Activated gamma-delta T cell (primary cell): ENCODE data around the gene SEPTIN5.
"Not testable (repeated sequence)": the region's sequence is repeated elsewhere in the genome, so short reads cannot be mapped to it uniquely, and the experiment has no call there.

ENCODE experiments used
- DNase-seq: peaks from one replicate; lab custom pipeline; 2025; lab: John Stamatoyannopoulos, UW
- total RNA-seq, 2 donors: gene quantifications; one replicate each; lab custom pipeline; 2026; lab: John Stamatoyannopoulos, UW

SEPTIN5 gene
- total RNA-seq: 0.04 to 0.10 reads per million in 2 donors

DNA sequence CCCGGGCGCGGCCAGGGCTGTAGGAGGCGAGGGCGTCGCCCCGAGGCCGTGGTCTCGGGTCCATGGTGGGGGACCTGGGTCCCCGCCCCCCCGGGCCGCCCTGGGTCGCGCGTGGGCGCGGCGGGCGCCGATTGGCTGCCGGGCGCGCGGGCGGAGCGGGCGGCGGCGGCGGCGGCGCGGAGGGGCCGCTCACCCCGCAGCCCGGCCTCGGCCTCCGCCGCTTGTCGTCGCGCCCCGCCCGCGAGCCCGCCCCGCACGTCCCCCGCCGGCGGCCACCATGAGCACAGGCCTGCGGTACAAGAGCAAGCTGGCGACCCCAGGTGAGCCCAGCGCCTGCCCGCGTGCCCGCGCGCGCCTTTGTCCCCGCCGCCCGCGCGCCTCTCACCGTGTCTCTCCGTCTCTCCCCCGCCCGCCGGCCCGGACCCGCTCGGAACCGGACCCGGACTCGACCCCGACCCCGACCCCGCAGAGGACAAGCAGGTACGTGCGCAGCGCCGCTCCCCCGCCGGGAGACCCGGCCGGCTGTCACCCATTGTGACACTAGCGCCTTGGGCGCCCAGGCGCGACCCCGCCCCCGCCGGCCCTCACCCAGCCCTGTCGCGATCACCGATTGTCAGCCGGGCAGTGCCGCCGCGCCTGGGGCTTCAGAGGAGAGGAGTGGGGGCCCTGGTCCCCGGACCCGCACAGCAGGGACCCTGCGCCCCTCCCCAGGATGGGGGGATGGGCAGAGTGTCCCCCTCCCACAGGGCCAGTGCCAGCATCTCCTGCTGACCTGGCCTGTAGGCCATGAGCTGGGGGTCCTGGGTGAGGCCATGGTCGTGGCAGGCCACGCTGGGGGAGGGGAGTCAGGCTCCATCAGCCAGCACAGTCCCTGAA, at the start of gene SEPTIN5:
Gene SEPTIN5 (plus strand): TSS at position 192 of the 876 bp plus-strand sequence. CDS start 86 bp downstream, at position 278.
- no peak for DNase-seq

DNA sequence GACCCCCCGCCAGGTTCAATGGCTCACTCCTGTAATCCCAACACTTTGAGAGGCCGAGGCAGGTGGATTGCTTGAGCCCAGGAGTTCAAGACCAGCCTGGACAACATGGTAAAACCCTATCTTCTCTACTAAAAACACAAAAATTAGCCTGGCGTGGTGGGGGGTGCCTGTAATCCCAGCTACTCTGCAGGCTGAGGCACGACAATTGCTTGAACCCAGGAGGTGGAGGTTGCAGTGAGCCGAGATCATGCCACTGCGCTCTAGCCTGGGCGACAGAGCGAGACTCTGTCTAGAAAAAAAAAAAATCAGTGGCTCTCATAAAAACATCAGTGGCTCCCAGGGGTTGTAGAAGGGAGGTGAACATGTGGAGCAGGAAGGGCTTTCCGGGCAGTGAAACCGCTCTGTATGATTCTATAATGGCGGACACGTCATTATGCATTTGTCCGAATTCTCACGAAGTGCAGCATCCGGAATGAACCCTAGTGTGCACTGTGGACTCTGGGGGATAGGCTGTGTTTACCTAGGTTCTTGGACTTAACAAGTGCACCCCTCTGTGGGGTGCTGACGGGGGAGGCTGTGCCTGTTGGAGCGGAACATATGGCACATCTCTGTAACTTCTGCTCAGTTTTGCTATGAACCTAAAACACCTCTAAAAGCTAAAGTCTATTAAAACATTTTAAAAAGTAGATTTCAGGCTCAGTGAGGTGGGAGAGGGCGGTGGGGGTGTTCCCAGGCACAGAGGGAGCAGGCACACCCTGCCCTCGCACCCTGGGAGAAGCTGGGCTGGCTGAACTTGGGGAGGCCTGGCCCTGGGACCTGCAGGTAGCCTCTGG, 49.1 kb upstream of the SEPTIN5 start:
- DNase-seq: no peak

- no peak for DNase-seq
Observed at GRCh38 chr22:19665784-19666672, 48.3 kb upstream of the SEPTIN5 start.

DNA sequence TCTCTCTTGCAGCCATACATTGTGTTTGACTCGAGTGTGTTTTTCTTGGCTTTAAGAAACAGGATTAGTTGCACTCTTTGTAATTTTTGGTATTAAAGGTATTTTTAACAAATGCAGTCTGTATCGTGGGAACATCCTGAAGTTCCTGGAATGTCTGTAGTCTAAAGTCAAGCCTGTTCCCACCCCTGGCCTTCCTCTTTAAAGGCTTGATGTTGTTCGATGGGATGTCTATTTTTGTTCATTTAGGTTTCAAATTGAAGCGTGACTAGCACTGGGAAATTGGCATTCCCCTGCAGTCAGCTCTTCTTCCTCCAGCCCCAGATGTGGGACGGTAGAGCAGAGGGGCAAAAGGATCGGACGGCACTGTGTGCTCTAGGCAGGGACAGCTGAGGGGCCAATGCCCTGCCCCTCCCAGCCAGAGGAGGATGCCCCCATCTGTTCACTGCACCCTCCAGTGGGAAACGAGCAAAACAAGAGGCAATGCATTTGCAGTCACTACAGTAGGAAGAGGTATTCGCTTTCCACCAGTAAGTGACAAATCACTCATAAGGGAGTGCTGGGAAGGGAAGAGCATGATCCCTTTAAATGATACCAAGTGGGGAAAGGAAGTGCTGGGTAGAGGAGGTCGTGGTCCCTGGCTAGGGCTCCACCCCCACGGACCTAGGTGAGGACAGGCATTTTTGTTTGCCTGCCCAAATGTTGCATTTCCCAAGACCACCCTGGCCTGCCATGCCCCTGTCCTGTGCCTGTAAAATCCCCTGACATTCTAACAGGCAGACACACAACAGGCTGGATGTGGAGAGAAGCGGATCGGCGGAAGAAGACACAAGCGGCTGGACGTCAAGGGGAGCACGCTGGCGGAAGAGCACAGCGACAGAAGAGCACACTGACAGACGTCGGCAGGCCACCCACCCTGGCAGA, 47.4 kb upstream of the SEPTIN5 start:
- DNase-seq: no peak

- DNase-seq: no peak
Observed at GRCh38 chr22:19667872-19668740, 46.2 kb upstream of the SEPTIN5 start.

DNA sequence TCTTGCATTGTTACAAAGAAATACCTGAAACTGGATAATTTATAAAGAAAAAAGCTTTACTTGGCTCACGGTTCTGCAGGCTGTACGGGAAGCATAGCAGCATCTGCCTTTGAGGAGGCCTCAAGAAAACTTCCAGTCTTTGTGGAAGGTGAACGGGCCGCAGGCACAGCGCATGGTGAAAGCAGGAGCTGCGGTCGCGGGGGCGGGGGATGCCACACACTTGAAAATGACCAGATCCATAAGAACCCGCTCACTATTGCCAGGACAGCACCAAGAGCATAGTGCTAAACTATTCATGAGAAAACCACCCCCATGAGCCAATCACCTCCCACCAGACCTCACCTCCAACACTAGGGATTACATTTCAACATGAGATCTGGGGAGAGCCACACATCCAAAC, 45.6 kb upstream of the SEPTIN5 start:
- DNase-seq: no peak

GRCh38 chr22:19669570-19669969, 44.7 kb upstream of the SEPTIN5 start:
- DNase-seq: no peak

GRCh38 chr22:19671316-19671715, 43.0 kb upstream of the SEPTIN5 start:
- DNase-seq: no peak

DNA sequence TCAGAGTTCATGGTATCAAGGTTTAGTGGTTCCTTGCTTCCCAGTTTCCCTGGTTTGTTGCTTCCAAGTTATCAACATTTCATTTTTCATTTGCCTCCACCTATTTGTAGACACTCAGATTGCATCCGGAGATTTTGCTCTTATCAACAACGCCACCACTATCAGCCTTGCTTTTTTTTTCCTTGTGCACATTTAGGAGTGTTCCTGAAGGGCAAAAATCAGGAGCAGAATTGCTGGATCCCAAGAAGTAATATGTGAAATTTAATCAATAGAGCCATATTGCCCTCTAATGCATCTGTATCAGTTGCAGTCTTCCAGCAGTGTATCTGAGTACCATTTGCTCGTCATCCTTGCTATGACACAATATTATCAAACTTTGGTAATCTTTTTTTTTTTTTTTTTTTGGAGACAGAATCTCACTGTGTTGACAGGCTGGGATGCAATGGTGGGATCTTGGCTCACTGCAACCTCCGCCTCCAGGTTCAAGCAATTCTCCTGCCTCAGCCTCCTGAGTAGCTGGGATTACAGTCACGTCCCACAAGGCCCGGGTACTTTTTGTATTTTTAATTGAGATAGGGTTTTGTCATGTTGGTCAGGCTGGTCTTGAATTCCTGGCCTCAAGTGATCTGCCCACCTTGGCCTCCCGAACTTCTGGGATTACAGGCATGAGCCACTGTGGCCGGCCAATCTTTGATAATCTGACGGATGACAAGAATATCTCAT, 42.1 kb upstream of the SEPTIN5 start:
- no peak for DNase-seq

GRCh38 chr22:19673660-19674059, 40.6 kb upstream of the SEPTIN5 start:
- DNase-seq: no peak

DNA sequence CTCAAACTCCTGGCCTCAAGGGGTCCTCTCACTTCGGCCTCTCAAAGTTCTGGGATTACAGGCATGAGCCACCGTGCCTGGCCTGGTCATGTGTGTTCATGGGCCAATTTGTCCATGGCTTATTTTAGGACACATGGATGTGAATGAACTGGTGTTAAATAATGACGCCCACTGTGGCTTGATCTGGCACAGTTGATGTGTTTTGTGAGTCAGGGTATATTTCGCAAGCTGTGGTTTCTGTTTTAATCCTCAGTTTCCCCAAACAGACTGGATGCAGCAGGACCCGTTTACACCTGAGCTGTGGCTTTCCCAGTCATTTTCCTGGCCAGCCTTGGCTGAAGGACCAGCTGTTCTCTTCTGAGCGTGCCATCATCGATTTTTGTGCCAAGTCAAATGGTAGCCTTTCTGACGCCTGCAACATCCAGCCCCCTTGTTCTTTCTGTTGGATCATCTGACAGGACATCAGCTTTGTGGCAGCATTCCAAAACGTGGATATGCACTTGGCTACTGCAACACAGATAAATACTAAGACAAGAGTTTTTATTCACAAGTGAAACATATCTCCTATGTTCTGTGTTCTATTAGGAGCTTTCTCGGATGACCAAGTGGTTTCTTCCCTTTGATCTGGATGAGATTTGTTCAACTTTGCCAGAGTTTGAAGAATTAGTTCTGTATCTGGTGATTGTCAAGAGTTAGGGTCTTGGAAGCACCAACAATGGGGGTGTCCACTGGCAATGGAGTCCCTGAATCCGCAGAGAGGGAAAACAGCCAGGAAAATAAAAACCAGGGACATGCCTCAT, 40.0 kb upstream of the SEPTIN5 start:
- no peak for DNase-seq

DNA sequence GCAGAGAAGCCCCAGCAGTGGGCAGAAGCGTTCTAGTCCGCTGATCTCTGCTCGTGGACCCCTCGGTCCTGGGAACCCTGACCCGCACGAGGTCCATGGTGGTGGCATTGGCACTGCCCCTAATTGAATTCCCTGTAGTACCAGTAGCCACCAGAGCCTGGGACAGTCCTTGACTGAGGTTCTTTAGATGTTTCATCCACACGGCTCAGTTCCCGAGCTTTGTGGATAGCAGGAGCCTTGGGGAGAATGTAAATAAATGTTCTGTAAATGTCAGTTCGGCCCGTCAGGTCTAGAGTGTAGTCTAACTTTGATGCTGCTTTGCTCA, 39.4 kb upstream of the SEPTIN5 start:
- DNase-seq: no peak

DNA sequence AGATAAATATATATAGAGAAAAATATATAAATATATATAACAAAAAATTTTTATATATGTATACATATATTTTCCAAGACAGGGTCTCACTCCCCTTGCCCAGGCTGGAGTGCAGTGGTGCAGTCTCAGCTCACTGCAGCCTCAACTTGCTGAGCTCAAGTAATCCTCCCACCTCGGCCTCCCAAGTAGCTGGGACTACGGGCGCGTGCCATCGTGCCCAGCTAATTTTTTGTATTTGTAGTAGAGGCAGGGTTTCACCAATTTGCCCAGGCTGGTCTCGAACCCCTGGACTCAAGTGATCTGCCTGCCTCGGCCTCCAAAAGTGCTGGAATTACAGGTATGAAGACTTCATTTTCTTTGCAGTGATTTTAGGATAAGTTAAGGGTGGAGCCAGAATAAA, 38.9 kb upstream of the SEPTIN5 start:
- DNase-seq: no peak

DNA sequence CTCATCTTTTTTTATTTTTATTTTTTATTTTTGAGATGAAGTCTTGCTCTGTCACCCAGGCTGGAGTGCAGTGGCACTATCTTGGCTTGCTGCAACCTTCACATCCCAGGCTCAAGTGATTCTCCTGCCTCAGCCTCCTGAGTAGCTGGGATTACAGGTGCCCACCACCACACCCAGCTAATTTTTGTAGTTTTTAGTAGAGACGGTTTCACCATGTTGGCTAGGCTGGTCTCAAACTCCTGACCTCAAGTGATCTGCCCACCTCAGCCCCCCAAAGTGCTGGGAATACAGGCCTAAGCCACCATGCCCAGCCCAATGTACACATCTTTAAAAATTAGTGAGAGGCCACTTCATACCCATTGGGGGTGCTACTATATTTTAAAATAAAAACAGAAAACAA, 37.9 kb upstream of the SEPTIN5 start:
- DNase-seq: not testable (repeated sequence)

- DNase-seq: no peak
Observed at GRCh38 chr22:19678949-19679521, 35.3 kb upstream of the SEPTIN5 start.

DNA sequence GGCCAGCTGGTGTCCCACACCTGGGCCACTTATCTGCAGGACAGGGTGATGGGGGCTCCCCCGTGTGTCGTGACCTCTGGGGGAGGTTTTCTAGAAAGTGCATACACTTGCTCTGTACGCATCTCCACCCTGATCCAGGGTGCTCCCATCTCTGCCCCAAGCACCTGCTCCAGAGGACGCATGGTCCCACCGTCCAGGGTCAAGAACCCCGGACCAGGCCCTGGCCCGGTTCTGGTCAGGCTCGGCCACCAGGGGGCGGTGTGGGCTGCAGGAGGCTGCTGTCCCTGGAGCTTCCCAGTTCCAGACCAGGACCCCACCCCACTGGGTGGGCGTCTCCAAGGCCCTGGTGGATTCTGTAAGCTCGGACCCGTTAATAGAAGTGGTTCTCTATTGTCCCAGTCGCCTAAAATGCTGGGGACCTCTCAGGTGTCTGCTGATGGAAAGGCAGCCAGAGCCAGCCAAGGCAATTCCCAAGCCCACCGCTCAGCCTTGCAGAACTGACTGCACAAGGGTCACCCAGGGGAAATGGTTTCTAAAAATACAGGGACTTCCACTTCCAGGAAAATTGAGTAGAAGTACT, 34.7 kb upstream of the SEPTIN5 start:
- DNase-seq: no peak

GRCh38 chr22:19680287-19680881, 33.9 kb upstream of the SEPTIN5 start:
- DNase-seq: no peak
